Neural cell (in vitro differentiated cells): ENCODE data around the gene SCAANT1. TPM values are rescaled to one million over a fixed set of nuclear protein-coding genes. Genes with fewer than 3 reads are reported as not detected.

Experiments used
- H2AFZ ChIP-seq: fragments of 200-600, 300-800 bp; sonication (generic), shearing (Covaris generic); 2 replicates; pipeline ENCODE4 v1.6.0; 2014; ENCODE audit warnings: low read depth, mild to moderate bottlenecking, antibody characterized with exemption, low read length, moderate library complexity
- H3F3A ChIP-seq: fragments of 200-600 bp; shearing (Covaris generic); 2 replicates; pipeline ENCODE4 v1.6.1; 2016; ENCODE audit warnings: mild to moderate bottlenecking, moderate library complexity, mixed read lengths, antibody characterized with exemption, low read length; ENCODE audit not compliant: insufficient read depth, poor library complexity, severe bottlenecking
- H3K27ac ChIP-seq: fragments of 200-600, 300-800 bp; sonication (generic), shearing (Covaris generic); 2 replicates; pipeline ENCODE4 v1.5.1; 2014; ENCODE audit warnings: mild to moderate bottlenecking, low read length, moderate library complexity
- H3K27me3 ChIP-seq: fragments of 300-800, 200-600 bp; sonication (generic), shearing (Covaris generic); 2 replicates; pipeline ENCODE4 v1.6.0; 2014; ENCODE audit warnings: mild to moderate bottlenecking, low read depth, low read length, moderate library complexity; ENCODE audit not compliant: insufficient read depth
- H3K36me3 ChIP-seq: fragments of 300-800, 200-600 bp; sonication (generic), shearing (Covaris generic); 2 replicates; pipeline ENCODE4 v1.5.1; 2014; ENCODE audit warnings: mild to moderate bottlenecking, antibody characterized with exemption, low read length, moderate library complexity; ENCODE audit not compliant: insufficient read depth
- H3K4me2 ChIP-seq: fragments of 300-800, 200-600 bp; sonication (generic), shearing (Covaris generic); 2 replicates; pipeline ENCODE4 v1.6.0; 2014; ENCODE audit warnings: mild to moderate bottlenecking, low read length
- H3K4me3 ChIP-seq: fragments of 300-800, 200-600 bp; sonication (generic), shearing (Covaris generic); 2 replicates; pipeline ENCODE4 v1.5.1; 2014; ENCODE audit warnings: mild to moderate bottlenecking, low read length, moderate library complexity
- H3K79me2 ChIP-seq: fragments of 200-600 bp; shearing (Covaris generic); replicated peaks from 2 replicates; pipeline ENCODE4 v1.6.0; 2014; ENCODE audit warnings: mild to moderate bottlenecking, low read length, moderate library complexity; ENCODE audit not compliant: insufficient read depth
- H3K9ac ChIP-seq: fragments of 300-800, 200-600 bp; sonication (generic), shearing (Covaris generic); 2 replicates; pipeline ENCODE4 v1.6.1; 2016; ENCODE audit warnings: mild to moderate bottlenecking, low read length, mixed read lengths
- H3K9me2 ChIP-seq: fragments of 200-600 bp; shearing (Covaris generic); 2 replicates; pipeline ENCODE4 v1.6.1; 2016; ENCODE audit warnings: mild to moderate bottlenecking, low read length, mixed read lengths; ENCODE audit not compliant: insufficient read depth
- H3K9me3 ChIP-seq: fragments of 200-600, 300-800 bp; sonication (generic), shearing (Covaris generic); 2 replicates; pipeline ENCODE4 v1.6.1; 2016; ENCODE audit warnings: mild to moderate bottlenecking, mixed run types, low read length, moderate library complexity, mixed read lengths
- H4K20me1 ChIP-seq: fragments of 200-600 bp; shearing (Covaris generic); 2 replicates; pipeline ENCODE4 v1.6.1; 2016; ENCODE audit warnings: mild to moderate bottlenecking, mixed run types; ENCODE audit not compliant: insufficient read depth
- EP300 ChIP-seq: fragments of 450-650 bp; conservative IDR thresholded peaks from 2 replicates; pipeline ENCODE4 v1.6.1; 2014; ENCODE audit warnings: antibody characterized with exemption, mild to moderate bottlenecking, moderate library complexity; ENCODE audit not compliant: poor library complexity, severe bottlenecking
- EZH2 ChIP-seq: fragments of 200-600, 300-800 bp; shearing (Covaris generic), sonication (generic); IDR thresholded peaks from 2 replicates; pipeline ENCODE4 v1.6.1; 2014; ENCODE audit warnings: antibody characterized with exemption, low read length, borderline replicate concordance, mild to moderate bottlenecking; ENCODE audit not compliant: insufficient read depth, poor library complexity, severe bottlenecking
- MXI1 ChIP-seq: fragments of 450-650 bp; conservative IDR thresholded peaks from 2 replicates; pipeline ENCODE4 v1.6.1; 2014; ENCODE audit warnings: antibody characterized with exemption, mild to moderate bottlenecking; ENCODE audit not compliant: poor library complexity, severe bottlenecking
- POLR2AphosphoS5 ChIP-seq: IDR thresholded peaks from 2 replicates; pipeline ENCODE4 v1.6.1; 2012
- RAD21 ChIP-seq: fragments of 450-650 bp; conservative IDR thresholded peaks from 2 replicates; pipeline ENCODE4 v1.6.1; 2014; ENCODE audit warnings: antibody characterized with exemption, mild to moderate bottlenecking, moderate library complexity
- SMC3 ChIP-seq: fragments of 450-650 bp; conservative IDR thresholded peaks from 2 replicates; pipeline ENCODE4 v1.6.1; 2014; ENCODE audit warnings: antibody characterized with exemption, mild to moderate bottlenecking, moderate library complexity; ENCODE audit not compliant: poor library complexity
- TAF1 ChIP-seq: IDR thresholded peaks from 2 replicates; pipeline ENCODE4 v1.6.1; 2012; ENCODE audit warnings: low read depth
- polyA plus RNA-seq: library from polyadenylated mRNA; depleted of rRNA; stranded (reverse); fragments of >200 nt; gene quantifications from 2 replicates; pipeline ENCODE4 v1.2.3, GENCODE V29; 2014
- TF ChIP-seq, protein P1 (sequence below): IDR thresholded peaks from 2 replicates; pipeline ENCODE4 v1.6.1; 2012; ENCODE audit warnings: borderline replicate concordance
- TF ChIP-seq, protein P2 (sequence below): fragments of 450-650 bp; IDR thresholded peaks from 2 replicates; pipeline ENCODE4 v1.5.1; 2014; ENCODE audit warnings: antibody characterized with exemption, mild to moderate bottlenecking, moderate library complexity; ENCODE audit not compliant: poor library complexity, severe bottlenecking

Gene SCAANT1
- polyA plus RNA-seq, 1 donor from 2014 or later: not detected

DNA sequence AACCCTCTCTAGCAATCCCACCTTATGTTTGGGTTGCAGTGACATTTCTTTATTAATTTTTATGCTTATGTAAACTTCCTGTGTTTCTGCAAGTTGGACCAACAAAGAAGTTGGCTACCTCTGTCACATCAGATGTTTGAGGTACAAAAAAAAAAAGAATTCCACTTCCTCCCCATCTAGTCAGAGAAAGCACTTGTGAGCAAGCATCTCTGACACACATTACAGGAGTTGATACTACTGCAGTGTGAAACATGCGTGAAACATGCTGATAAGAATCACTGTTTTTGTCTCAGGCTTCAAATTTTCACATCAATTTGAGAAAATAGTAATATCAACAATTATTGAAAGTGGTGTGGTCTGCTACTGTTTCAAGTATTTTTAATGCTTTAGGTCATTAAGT, 1.3 kb downstream of the SCAANT1 start:
- H2AFZ ChIP-seq: no peak overlapping the region
- TF ChIP-seq POLR2AphosphoS5: no peak
- TF ChIP-seq SMC3: no peak
- TF ChIP-seq, protein P1, sequence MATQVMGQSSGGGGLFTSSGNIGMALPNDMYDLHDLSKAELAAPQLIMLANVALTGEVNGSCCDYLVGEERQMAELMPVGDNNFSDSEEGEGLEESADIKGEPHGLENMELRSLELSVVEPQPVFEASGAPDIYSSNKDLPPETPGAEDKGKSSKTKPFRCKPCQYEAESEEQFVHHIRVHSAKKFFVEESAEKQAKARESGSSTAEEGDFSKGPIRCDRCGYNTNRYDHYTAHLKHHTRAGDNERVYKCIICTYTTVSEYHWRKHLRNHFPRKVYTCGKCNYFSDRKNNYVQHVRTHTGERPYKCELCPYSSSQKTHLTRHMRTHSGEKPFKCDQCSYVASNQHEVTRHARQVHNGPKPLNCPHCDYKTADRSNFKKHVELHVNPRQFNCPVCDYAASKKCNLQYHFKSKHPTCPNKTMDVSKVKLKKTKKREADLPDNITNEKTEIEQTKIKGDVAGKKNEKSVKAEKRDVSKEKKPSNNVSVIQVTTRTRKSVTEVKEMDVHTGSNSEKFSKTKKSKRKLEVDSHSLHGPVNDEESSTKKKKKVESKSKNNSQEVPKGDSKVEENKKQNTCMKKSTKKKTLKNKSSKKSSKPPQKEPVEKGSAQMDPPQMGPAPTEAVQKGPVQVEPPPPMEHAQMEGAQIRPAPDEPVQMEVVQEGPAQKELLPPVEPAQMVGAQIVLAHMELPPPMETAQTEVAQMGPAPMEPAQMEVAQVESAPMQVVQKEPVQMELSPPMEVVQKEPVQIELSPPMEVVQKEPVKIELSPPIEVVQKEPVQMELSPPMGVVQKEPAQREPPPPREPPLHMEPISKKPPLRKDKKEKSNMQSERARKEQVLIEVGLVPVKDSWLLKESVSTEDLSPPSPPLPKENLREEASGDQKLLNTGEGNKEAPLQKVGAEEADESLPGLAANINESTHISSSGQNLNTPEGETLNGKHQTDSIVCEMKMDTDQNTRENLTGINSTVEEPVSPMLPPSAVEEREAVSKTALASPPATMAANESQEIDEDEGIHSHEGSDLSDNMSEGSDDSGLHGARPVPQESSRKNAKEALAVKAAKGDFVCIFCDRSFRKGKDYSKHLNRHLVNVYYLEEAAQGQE: no peak
- TF ChIP-seq TAF1: no peak
- no peak for TF ChIP-seq RAD21
- TF ChIP-seq EP300: no peak
- no peak for TF ChIP-seq MXI1
- TF ChIP-seq, protein P2, sequence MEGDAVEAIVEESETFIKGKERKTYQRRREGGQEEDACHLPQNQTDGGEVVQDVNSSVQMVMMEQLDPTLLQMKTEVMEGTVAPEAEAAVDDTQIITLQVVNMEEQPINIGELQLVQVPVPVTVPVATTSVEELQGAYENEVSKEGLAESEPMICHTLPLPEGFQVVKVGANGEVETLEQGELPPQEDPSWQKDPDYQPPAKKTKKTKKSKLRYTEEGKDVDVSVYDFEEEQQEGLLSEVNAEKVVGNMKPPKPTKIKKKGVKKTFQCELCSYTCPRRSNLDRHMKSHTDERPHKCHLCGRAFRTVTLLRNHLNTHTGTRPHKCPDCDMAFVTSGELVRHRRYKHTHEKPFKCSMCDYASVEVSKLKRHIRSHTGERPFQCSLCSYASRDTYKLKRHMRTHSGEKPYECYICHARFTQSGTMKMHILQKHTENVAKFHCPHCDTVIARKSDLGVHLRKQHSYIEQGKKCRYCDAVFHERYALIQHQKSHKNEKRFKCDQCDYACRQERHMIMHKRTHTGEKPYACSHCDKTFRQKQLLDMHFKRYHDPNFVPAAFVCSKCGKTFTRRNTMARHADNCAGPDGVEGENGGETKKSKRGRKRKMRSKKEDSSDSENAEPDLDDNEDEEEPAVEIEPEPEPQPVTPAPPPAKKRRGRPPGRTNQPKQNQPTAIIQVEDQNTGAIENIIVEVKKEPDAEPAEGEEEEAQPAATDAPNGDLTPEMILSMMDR: no peak
- TF ChIP-seq EZH2: no peak
- no peaks in the 10 kb centered on the region for H3K36me3 ChIP-seq
- no peaks in the 10 kb centered on the region for H3K27me3 ChIP-seq
- no peaks in the 10 kb centered on the region for H3K9me2 ChIP-seq
- no peaks in the 10 kb centered on the region for H3K9me3 ChIP-seq
- no peaks in the 10 kb centered on the region for H4K20me1 ChIP-seq
- peak overlapping the region; percentile 70 for H3K4me2 ChIP-seq
- peaks cover 10% of the 10 kb centered on the region for H3K79me2 ChIP-seq
- peaks cover 4% of the 10 kb centered on the region for H3F3A ChIP-seq
- no peak overlapping the region for H3K9ac ChIP-seq
- H3K4me3 ChIP-seq: peak overlapping the region; percentile 86
- H3K27ac ChIP-seq: no peak overlapping the region

DNA sequence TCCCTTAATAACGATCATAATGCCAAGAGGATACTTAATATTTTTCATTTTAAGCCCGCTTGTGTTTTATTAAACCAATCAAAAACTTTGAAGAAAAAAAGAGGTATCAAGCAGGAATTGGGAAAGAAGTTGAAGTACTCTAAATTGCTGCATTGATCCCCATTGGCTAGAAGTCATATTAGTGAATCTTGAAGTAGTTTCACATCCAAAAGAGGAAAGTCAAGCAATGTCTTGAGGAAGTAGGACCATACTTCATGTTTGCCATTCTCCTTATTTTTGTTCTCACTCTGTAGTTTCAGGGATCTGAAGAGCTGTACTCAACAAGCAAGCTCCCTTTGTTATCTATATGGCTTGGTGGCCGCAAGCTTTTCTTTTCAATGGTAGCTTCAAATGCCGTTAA, 2.2 kb downstream of the SCAANT1 start:
- peaks cover 4% of the 10 kb centered on the region for H3F3A ChIP-seq
- H3K4me2 ChIP-seq: no peak overlapping the region
- no peak overlapping the region for H3K27ac ChIP-seq
- H3K9ac ChIP-seq: no peak overlapping the region
- no peaks in the 10 kb centered on the region for H3K9me3 ChIP-seq
- H2AFZ ChIP-seq: no peak overlapping the region
- peaks cover 10% of the 10 kb centered on the region for H3K79me2 ChIP-seq
- no peaks in the 10 kb centered on the region for H3K36me3 ChIP-seq
- no peaks in the 10 kb centered on the region for H3K27me3 ChIP-seq
- no peak for TF ChIP-seq RAD21
- TF ChIP-seq, protein P1: no peak
- no peak for TF ChIP-seq SMC3
- TF ChIP-seq, protein P2: no peak
- TF ChIP-seq POLR2AphosphoS5: no peak
- TF ChIP-seq EP300: no peak
- no peak for TF ChIP-seq MXI1
- no peak for TF ChIP-seq EZH2
- TF ChIP-seq TAF1: no peak
- no peaks in the 10 kb centered on the region for H3K9me2 ChIP-seq
- no peak overlapping the region for H3K4me3 ChIP-seq
- H4K20me1 ChIP-seq: no peaks in the 10 kb centered on the region
